ENCODE measurements around the gene TRAF2. TPM values are rescaled to one million over a fixed set of nuclear protein-coding genes. Genes with fewer than 3 reads are reported as not detected.

Gene TRAF2
- total RNA-seq, 1 donor from 2014 or later: 14.4 TPM

DNA sequence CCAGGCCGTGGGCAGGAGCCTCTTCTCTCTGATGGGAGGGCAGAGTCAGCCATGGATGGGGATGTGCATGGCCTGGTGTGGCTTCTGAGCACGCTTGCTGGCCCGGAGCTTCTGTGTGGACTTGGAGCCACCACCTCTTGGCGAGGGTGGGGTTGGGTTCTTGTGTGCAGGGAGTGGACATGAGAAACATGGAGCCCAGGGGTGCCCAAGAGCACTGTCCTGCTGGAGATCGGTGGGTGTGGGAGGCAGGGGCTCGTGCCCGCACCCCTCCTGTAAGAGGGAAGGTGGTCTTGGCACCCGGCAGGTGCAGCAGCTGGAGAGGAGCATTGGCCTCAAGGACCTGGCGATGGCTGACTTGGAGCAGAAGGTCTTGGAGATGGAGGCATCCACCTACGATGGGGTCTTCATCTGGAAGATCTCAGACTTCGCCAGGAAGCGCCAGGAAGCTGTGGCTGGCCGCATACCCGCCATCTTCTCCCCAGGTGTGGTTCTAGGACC lies 34.5 kb downstream of the TRAF2 start:
- no peaks in the 10 kb centered on the region for H3K9me3 Mint-ChIP-seq (ENCODE audit: unreplicated experiment)
- H3K4me1 Mint-ChIP-seq (ENCODE audit: low read depth, unreplicated experiment): no peaks in the 10 kb centered on the region
- no peak overlapping the region for H3K9ac ChIP-seq (ENCODE audit: low read length)
- peaks cover under 1% of the 10 kb centered on the region for H3K36me3 ChIP-seq (ENCODE audit: insufficient read depth, low read length)
- no peaks in the 10 kb centered on the region for H3K4me1 ChIP-seq (ENCODE audit: insufficient read depth, low read length)
- H3K4me3 ChIP-seq (ENCODE audit: insufficient read depth, low read depth, low read length): no peak overlapping the region
- H3K36me3 Mint-ChIP-seq (ENCODE audit: low read depth, unreplicated experiment): peaks cover 16% of the 10 kb centered on the region
- no peak overlapping the region for H3K27ac ChIP-seq (ENCODE audit: low read depth, low read length)
- no peaks in the 10 kb centered on the region for H3K79me2 ChIP-seq (ENCODE audit: insufficient read depth, low read length)
- no peak overlapping the region for H3K4me3 Mint-ChIP-seq (ENCODE audit: unreplicated experiment)
- DNase-seq (ENCODE audit: low read depth): no peak
- TF ChIP-seq, protein P1, sequence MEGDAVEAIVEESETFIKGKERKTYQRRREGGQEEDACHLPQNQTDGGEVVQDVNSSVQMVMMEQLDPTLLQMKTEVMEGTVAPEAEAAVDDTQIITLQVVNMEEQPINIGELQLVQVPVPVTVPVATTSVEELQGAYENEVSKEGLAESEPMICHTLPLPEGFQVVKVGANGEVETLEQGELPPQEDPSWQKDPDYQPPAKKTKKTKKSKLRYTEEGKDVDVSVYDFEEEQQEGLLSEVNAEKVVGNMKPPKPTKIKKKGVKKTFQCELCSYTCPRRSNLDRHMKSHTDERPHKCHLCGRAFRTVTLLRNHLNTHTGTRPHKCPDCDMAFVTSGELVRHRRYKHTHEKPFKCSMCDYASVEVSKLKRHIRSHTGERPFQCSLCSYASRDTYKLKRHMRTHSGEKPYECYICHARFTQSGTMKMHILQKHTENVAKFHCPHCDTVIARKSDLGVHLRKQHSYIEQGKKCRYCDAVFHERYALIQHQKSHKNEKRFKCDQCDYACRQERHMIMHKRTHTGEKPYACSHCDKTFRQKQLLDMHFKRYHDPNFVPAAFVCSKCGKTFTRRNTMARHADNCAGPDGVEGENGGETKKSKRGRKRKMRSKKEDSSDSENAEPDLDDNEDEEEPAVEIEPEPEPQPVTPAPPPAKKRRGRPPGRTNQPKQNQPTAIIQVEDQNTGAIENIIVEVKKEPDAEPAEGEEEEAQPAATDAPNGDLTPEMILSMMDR (IDR thresholded peaks at IDR 0.05; ENCODE audit: insufficient read depth, low read depth, low read length): no peak
- no peak for TF ChIP-seq EZH2 (IDR thresholded peaks at IDR 0.05; ENCODE audit: insufficient read depth, low read length)
- H3K27me3 ChIP-seq (ENCODE audit: insufficient read depth, low read length): no peaks in the 10 kb centered on the region
- no peak for FAIRE-seq
- peaks cover 3% of the 10 kb centered on the region for H4K20me1 ChIP-seq (ENCODE audit: insufficient read depth, low read length)
- no peaks in the 10 kb centered on the region for H3K27me3 Mint-ChIP-seq (ENCODE audit: low read depth, unreplicated experiment)
- no peak overlapping the region for H2AFZ ChIP-seq (ENCODE audit: low read depth, low read length)
- no peak overlapping the region for H3K27ac Mint-ChIP-seq (ENCODE audit: unreplicated experiment)
- no peaks in the 10 kb centered on the region for H3K9me3 ChIP-seq (ENCODE audit: insufficient read depth, low read depth, low read length)
- H3K4me2 ChIP-seq (ENCODE audit: low read length): no peak overlapping the region

DNA sequence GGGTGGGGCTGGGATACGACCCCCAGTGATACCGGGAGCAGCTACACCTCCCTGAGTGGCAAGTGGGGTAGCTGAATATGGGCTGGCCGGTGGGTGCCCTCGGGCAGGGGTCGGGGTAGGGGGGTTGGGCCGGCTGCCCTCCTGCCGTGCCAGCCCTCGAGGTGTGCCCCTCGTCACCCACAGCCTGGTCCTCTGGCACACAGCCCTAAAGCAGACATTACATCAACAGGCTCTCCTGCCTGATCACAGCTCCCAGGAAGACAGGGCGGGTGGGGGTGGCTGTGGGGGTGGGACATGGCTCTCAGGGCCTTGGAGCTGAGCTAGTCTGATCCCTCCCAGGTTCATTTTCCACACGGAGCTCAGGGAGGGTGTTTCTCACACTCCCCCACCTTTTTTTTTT lies 35.0 kb downstream of the TRAF2 start:
- Mint-ChIP-seq H3K36me3 (ENCODE audit: low read depth, unreplicated experiment) (peaks cover 16% of the 10 kb centered on the region), H3K4me3 (ENCODE audit: unreplicated experiment) (no peak overlapping the region), H3K9me3 (ENCODE audit: unreplicated experiment) (no peaks in the 10 kb centered on the region), H3K27ac (ENCODE audit: unreplicated experiment) (no peak overlapping the region), H3K4me1 (ENCODE audit: low read depth, unreplicated experiment) (no peaks in the 10 kb centered on the region), H3K27me3 (ENCODE audit: low read depth, unreplicated experiment) (no peaks in the 10 kb centered on the region)
- H3K4me1 ChIP-seq (ENCODE audit: insufficient read depth, low read length): no peaks in the 10 kb centered on the region
- no peaks in the 10 kb centered on the region for H3K9me3 ChIP-seq (ENCODE audit: insufficient read depth, low read depth, low read length)
- no peak overlapping the region for H3K4me2 ChIP-seq (ENCODE audit: low read length)
- DNase-seq (ENCODE audit: low read depth): no peak
- H3K79me2 ChIP-seq (ENCODE audit: insufficient read depth, low read length): no peaks in the 10 kb centered on the region
- FAIRE-seq: no peak
- no peaks in the 10 kb centered on the region for H3K27me3 ChIP-seq (ENCODE audit: insufficient read depth, low read length)
- no peaks in the 10 kb centered on the region for H3K36me3 ChIP-seq (ENCODE audit: insufficient read depth, low read length)
- H2AFZ ChIP-seq (ENCODE audit: low read depth, low read length): no peak overlapping the region
- TF ChIP-seq, protein P1 (IDR thresholded peaks at IDR 0.05; ENCODE audit: insufficient read depth, low read depth, low read length): no peak
- TF ChIP-seq EZH2 (IDR thresholded peaks at IDR 0.05; ENCODE audit: insufficient read depth, low read length): no peak
- H3K9ac ChIP-seq (ENCODE audit: low read length): no peak overlapping the region
- peaks cover under 1% of the 10 kb centered on the region for H4K20me1 ChIP-seq (ENCODE audit: insufficient read depth, low read length)
- H3K27ac ChIP-seq (ENCODE audit: low read depth, low read length): no peak overlapping the region
- no peak overlapping the region for H3K4me3 ChIP-seq (ENCODE audit: insufficient read depth, low read depth, low read length)

DNA sequence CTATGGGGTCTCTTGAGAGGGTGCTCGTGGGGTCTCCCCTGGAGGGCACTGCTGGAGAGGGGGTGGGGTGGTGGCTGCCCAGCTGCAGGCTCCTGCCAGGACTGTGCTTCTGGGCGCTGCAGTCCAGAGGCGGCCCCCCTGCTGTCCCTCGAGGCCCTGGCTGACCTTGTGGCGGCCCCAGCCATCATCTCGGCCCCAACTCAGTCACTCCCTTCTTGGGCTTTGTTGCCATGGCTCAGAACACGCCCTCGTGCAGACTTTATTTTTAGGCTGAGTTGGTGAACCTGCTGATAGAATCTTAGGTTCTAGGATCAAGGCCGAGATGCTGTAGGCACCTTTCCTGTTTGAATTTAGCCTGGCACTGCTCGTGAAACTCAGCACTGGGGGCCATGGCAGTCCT lies 35.4 kb downstream of the TRAF2 start:
- H3K4me3 Mint-ChIP-seq (ENCODE audit: unreplicated experiment): no peak overlapping the region
- no peak overlapping the region for H3K4me2 ChIP-seq (ENCODE audit: low read length)
- peaks cover 16% of the 10 kb centered on the region for H3K36me3 Mint-ChIP-seq (ENCODE audit: low read depth, unreplicated experiment)
- H2AFZ ChIP-seq (ENCODE audit: low read depth, low read length): no peak overlapping the region
- H3K9me3 ChIP-seq (ENCODE audit: insufficient read depth, low read depth, low read length): no peaks in the 10 kb centered on the region
- no peaks in the 10 kb centered on the region for H3K4me1 ChIP-seq (ENCODE audit: insufficient read depth, low read length)
- H3K4me3 ChIP-seq (ENCODE audit: insufficient read depth, low read depth, low read length): no peak overlapping the region
- H3K4me1 Mint-ChIP-seq (ENCODE audit: low read depth, unreplicated experiment): no peaks in the 10 kb centered on the region
- H3K9me3 Mint-ChIP-seq (ENCODE audit: unreplicated experiment): no peaks in the 10 kb centered on the region
- DNase-seq (ENCODE audit: low read depth) (no peak), FAIRE-seq (no peak)
- H3K27me3 ChIP-seq (ENCODE audit: insufficient read depth, low read length): no peaks in the 10 kb centered on the region
- no peaks in the 10 kb centered on the region for H4K20me1 ChIP-seq (ENCODE audit: insufficient read depth, low read length)
- H3K79me2 ChIP-seq (ENCODE audit: insufficient read depth, low read length): no peaks in the 10 kb centered on the region
- no peak for TF ChIP-seq EZH2 (IDR thresholded peaks at IDR 0.05; ENCODE audit: insufficient read depth, low read length)
- TF ChIP-seq, protein P1 (IDR thresholded peaks at IDR 0.05; ENCODE audit: insufficient read depth, low read depth, low read length): no peak
- no peak overlapping the region for H3K27ac ChIP-seq (ENCODE audit: low read depth, low read length)
- no peak overlapping the region for H3K27ac Mint-ChIP-seq (ENCODE audit: unreplicated experiment)
- no peak overlapping the region for H3K9ac ChIP-seq (ENCODE audit: low read length)
- H3K36me3 ChIP-seq (ENCODE audit: insufficient read depth, low read length): no peaks in the 10 kb centered on the region
- no peaks in the 10 kb centered on the region for H3K27me3 Mint-ChIP-seq (ENCODE audit: low read depth, unreplicated experiment)

Data from astrocyte (in vitro differentiated cells and primary cell).